Endothelial cell of umbilical vein (primary cell): ENCODE data around the gene ATP2B2. TPM values are rescaled to one million over a fixed set of nuclear protein-coding genes. Genes with fewer than 3 reads are reported as not detected.

Experiments used
- BruUV-seq: library from RNA; stranded (reverse); fragments of 400-500 nt; replicated peaks from 2 replicates; lab custom pipeline; 2021; lab: Mats Ljungman, UMichigan
- CTCF ChIA-PET: fragments of 300-600, 350-600 bp; sonication (Branson Sonifier 250); formaldehyde crosslinking; loops from one replicate; lab custom pipeline; 2021; ENCODE audit warnings: antibody characterized with exemption, inconsistent platforms; lab: Charles Lee
- POLR2A ChIA-PET: fragments of 300-600, 350-600 bp; sonication (Branson Sonifier 250); formaldehyde crosslinking; loops from one replicate; lab custom pipeline; 2021; ENCODE audit warnings: antibody characterized with exemption, inconsistent platforms; lab: Charles Lee
- DNase-seq: peaks from one replicate; pipeline ENCODE4 v3.0.0-alpha.2; 2011; ENCODE audit warnings: low read depth, low spot score
- FAIRE-seq: peaks from 2 replicates; lab custom pipeline; 2011; peaks lifted over from hg19 to GRCh38; lab: Jason Lieb, UNC
- H2AFZ ChIP-seq: 2 replicates; pipeline ENCODE4 v1.6.0; 2012; ENCODE audit warnings: low read depth, low read length, control low read depth, inconsistent platforms
- H3K27ac ChIP-seq: 2 replicates; pipeline ENCODE4 v1.5.1; 2011; ENCODE audit warnings: low read depth, mild to moderate bottlenecking, control low read depth, low read length, moderate library complexity; ENCODE audit not compliant: insufficient read depth
- H3K27me3 ChIP-seq, 2 experiments: 2 replicates each; pipeline versions ENCODE4 v1.6.0 to v1.6.1; 2011; ENCODE audit warnings: low read length in 2 of 2, mixed read lengths in 1 of 2; ENCODE audit not compliant: control insufficient read depth in 2 of 2, insufficient read depth in 2 of 2
- H3K36me3 ChIP-seq, 2 experiments: 2 replicates in 1 of 2; 3 replicates in 1 of 2; pipeline ENCODE4 v1.5.1; 2011; ENCODE audit warnings: low read length in 2 of 2, mild to moderate bottlenecking in 1 of 2, moderate library complexity in 1 of 2; ENCODE audit not compliant: control insufficient read depth in 2 of 2, insufficient read depth in 2 of 2; ENCODE audit errors: extremely low read depth in 1 of 2
- H3K4me1 ChIP-seq: 3 replicates; pipeline ENCODE4 v1.5.1; 2011; ENCODE audit warnings: mild to moderate bottlenecking, low read length; ENCODE audit not compliant: control insufficient read depth, insufficient read depth; ENCODE audit errors: extremely low read depth
- H3K4me2 ChIP-seq: 2 replicates; pipeline ENCODE4 v1.6.1; 2011; ENCODE audit warnings: low read length, control low read depth, mixed read lengths; ENCODE audit not compliant: insufficient read depth
- H3K4me3 ChIP-seq, 3 experiments: fragments of 200-600 bp in 1 of 3; sonication (generic), shearing (Covaris generic) in 1 of 3; replicated peaks in 1 of 3; 2 replicates each; pipeline ENCODE4 v1.5.1; 2011 to 2016; ENCODE audit warnings: control low read depth in 3 of 3, low read length in 3 of 3, mild to moderate bottlenecking in 2 of 3, inconsistent platforms in 1 of 3, low read depth in 1 of 3, moderate library complexity in 1 of 3; ENCODE audit not compliant: insufficient read depth in 1 of 3
- H3K79me2 ChIP-seq: 2 replicates; pipeline ENCODE4 v1.6.0; 2012; ENCODE audit warnings: low read length, inconsistent platforms; ENCODE audit not compliant: control insufficient read depth, insufficient read depth
- H3K9ac ChIP-seq: replicated peaks from 2 replicates; pipeline ENCODE3; 2011; ENCODE audit warnings: low read length, control low read depth; ENCODE audit not compliant: insufficient read depth; ENCODE audit errors: extremely low read depth
- H3K9me1 ChIP-seq: replicated peaks from 3 replicates; pipeline ENCODE4 v1.6.0; 2011; ENCODE audit warnings: mild to moderate bottlenecking, low read length; ENCODE audit not compliant: control insufficient read depth, insufficient read depth; ENCODE audit errors: extremely low read depth
- H3K9me3 ChIP-seq: replicated peaks from 2 replicates; pipeline ENCODE4 v1.5.1; 2012; ENCODE audit warnings: low read length, inconsistent platforms; ENCODE audit not compliant: control insufficient read depth, insufficient read depth
- H4K20me1 ChIP-seq: replicated peaks from 2 replicates; pipeline ENCODE3; 2011; ENCODE audit warnings: mild to moderate bottlenecking, low read length; ENCODE audit not compliant: control insufficient read depth, insufficient read depth; ENCODE audit errors: extremely low read depth
- EZH2 ChIP-seq: IDR thresholded peaks from 2 replicates; pipeline ENCODE4 v1.6.1; 2012; ENCODE audit warnings: borderline replicate concordance, low read depth, mild to moderate bottlenecking, moderate library complexity, low read length, inconsistent platforms; ENCODE audit not compliant: severe bottlenecking
- FOS ChIP-seq: IDR thresholded peaks from 2 replicates; pipeline ENCODE4 v1.6.1; 2011; ENCODE audit warnings: mild to moderate bottlenecking, low read length, moderate library complexity, borderline replicate concordance; ENCODE audit not compliant: insufficient read depth
- GATA2 ChIP-seq: IDR thresholded peaks from 2 replicates; pipeline ENCODE4 v1.7.0; 2011; ENCODE audit warnings: low read depth, mild to moderate bottlenecking, moderate library complexity, mixed read lengths, low read length; ENCODE audit not compliant: insufficient read length, insufficient read depth
- JUN ChIP-seq: IDR thresholded peaks from 2 replicates; pipeline ENCODE4 v1.6.1; 2011; ENCODE audit warnings: borderline replicate concordance, low read depth; ENCODE audit not compliant: insufficient read length, insufficient read depth
- MYC ChIP-seq: IDR thresholded peaks from one replicate; pipeline ENCODE4 v1.6.1; 2011; ENCODE audit warnings: mild to moderate bottlenecking, low read depth, low read length
- POLR2A ChIP-seq: IDR thresholded peaks from 2 replicates; pipeline ENCODE4 v1.6.1; 2012; ENCODE audit warnings: low read depth, mild to moderate bottlenecking, control low read depth, low read length
- POLR2AphosphoS5 ChIP-seq: IDR thresholded peaks from 2 replicates; pipeline ENCODE4 v1.6.1; 2012; ENCODE audit warnings: low read depth, mild to moderate bottlenecking, control low read depth, low read length, moderate library complexity; ENCODE audit not compliant: insufficient read depth
- dilution Hi-C: fragments of 300-500 bp; cut with MboI; formaldehyde crosslinking; loops from one replicate; pipeline ENCODE4 v1.15.0; 2019; ENCODE audit warnings: low sequenced_read_pairs; ENCODE audit not compliant: extremely low pct_ligation_motif_present
- intact Hi-C: fragments of 100-400 bp; cut with micrococcal nuclease; formaldehyde crosslinking; loops from one replicate; pipeline ENCODE4 v1.10.0; 2022
- polyA plus RNA-seq, 4 experiments: library from polyadenylated mRNA; depleted of rRNA in 3 of 4; stranded (reverse) in 3 of 4; unstranded in 1 of 4; fragments of >200 nt; gene quantifications; 2 replicates each; pipeline versions ENCODE4 v1.2.1 to v1.2.3, GENCODE V29; 2011 to 2012; ENCODE audit warnings: missing spikeins in 1 of 4
- total RNA-seq: library from RNA; stranded (reverse); gene quantifications from 2 replicates; pipeline ENCODE4 v1.2.3, GENCODE V29; 2021
- TF ChIP-seq, protein P1 (sequence below): IDR thresholded peaks from 2 replicates; pipeline ENCODE4 v1.6.1; 2011; ENCODE audit not compliant: insufficient read depth, insufficient read length
- TF ChIP-seq, protein P2 (sequence below), 2 donors: IDR thresholded peaks; 1 replicate in 1 of 2; 2 replicates in 1 of 2; pipeline ENCODE4 v1.5.1; 2011; ENCODE audit warnings: low read length in 2 of 2, mild to moderate bottlenecking in 2 of 2, moderate library complexity in 2 of 2, control low read depth in 1 of 2, inconsistent platforms in 1 of 2, low read depth in 1 of 2; ENCODE audit not compliant: insufficient read depth in 1 of 2; ENCODE audit errors: extremely low read depth in 1 of 2

The ATP2B2 gene
- total and polyA plus RNA-seq, 2 donors (not counting 3 experiments of a cell fraction or from before 2014, with no cell fraction given): not detected

DNA sequence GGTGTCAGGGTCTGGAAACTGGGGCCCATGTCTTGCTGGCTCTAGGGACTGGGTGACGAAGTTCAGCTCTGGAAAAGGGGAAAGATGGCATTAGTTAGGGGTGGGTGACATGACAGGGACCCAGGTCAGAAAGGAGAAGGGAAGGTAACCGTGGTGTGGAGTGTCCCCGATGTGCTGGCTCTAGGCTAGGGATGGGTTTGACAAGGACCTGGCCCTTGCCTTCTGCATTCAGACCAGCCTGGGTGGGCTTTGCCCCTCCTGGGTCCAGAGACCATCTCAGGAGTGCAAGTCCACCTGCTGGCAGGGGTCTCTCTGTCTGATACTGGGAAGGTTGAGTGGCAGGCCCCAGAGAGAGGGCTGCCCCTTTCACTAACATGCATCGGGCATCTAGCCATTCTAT, 28.7 kb upstream of the ATP2B2 start:
- Histone ChIP-seq H3K9me1 (no peaks in the 10 kb centered on the region), H3K4me3 (no peak overlapping the region), H3K36me3 (no peaks in the 10 kb centered on the region), H3K79me2 (no peaks in the 10 kb centered on the region), H4K20me1 (no peaks in the 10 kb centered on the region), H2AFZ (no peak overlapping the region), H3K4me2 (no peak overlapping the region), H3K9ac (no peak overlapping the region), H3K27me3 (no peaks in the 10 kb centered on the region), H3K9me3 (no peaks in the 10 kb centered on the region), H3K27ac (no peak overlapping the region), H3K4me1 (no peaks in the 10 kb centered on the region)
- intact Hi-C loops (no loop called here), dilution Hi-C loops (no loop called here)
- TF ChIP-seq FOS (no peak), MYC (no peak), JUN (no peak), POLR2AphosphoS5 (no peak), GATA2 (no peak), EZH2 (no peak), POLR2A (no peak)
- TF ChIP-seq, protein P1, sequence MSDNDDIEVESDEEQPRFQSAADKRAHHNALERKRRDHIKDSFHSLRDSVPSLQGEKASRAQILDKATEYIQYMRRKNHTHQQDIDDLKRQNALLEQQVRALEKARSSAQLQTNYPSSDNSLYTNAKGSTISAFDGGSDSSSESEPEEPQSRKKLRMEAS: no peak
- TF ChIP-seq, protein P2, sequence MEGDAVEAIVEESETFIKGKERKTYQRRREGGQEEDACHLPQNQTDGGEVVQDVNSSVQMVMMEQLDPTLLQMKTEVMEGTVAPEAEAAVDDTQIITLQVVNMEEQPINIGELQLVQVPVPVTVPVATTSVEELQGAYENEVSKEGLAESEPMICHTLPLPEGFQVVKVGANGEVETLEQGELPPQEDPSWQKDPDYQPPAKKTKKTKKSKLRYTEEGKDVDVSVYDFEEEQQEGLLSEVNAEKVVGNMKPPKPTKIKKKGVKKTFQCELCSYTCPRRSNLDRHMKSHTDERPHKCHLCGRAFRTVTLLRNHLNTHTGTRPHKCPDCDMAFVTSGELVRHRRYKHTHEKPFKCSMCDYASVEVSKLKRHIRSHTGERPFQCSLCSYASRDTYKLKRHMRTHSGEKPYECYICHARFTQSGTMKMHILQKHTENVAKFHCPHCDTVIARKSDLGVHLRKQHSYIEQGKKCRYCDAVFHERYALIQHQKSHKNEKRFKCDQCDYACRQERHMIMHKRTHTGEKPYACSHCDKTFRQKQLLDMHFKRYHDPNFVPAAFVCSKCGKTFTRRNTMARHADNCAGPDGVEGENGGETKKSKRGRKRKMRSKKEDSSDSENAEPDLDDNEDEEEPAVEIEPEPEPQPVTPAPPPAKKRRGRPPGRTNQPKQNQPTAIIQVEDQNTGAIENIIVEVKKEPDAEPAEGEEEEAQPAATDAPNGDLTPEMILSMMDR (IDR thresholded peaks at IDR 0.05; ENCODE audit: extremely low read depth in 1 of 2, insufficient read depth in 1 of 2, low read depth in 1 of 2, low read length in 2 of 2): no peak
- CTCF ChIA-PET: no interaction called here
- POLR2A ChIA-PET: no interaction called here
- no peak for FAIRE-seq
- no TSS peak for BruUV-seq
- no peak for DNase-seq
